Measurements from ENCODE around the gene SRRM4. TPM values are rescaled to one million over a fixed set of nuclear protein-coding genes. Genes with fewer than 3 reads are reported as not detected.

Gene SRRM4
- polyA plus RNA-seq, 3 donors, result not detected

DNA sequence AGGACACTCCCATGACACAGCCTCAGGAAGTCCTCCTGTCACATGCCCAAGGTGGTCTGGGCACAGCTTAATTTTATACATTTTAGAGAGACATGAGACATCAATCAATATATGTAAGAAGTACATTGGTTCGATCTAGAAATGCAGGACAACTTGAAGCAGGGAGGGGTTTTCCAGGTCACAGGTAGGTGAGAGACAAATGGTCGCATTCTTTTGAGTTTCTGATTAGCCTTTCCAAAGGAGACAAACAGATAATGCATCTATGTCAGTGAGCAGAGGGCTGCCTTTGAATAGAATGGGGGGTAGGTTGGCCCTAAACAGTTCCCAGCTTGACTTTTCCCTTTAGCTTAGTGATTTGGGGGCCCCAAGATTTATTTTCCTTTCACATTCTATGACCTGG lies 199.9 kb downstream of the SRRM4 start:
- Histone ChIP-seq H3K36me3 (replicated peaks in 1 of 2; ENCODE audit: control insufficient read depth in 1 of 2, insufficient read depth in 2 of 2, low read length in 2 of 2) (no peaks in the 10 kb centered on the region), H2AFZ (ENCODE audit: insufficient read depth, low read depth, low read length, poor library complexity, severe bottlenecking) (no peak overlapping the region), H3K79me2 (ENCODE audit: insufficient read depth, low read length) (no peaks in the 10 kb centered on the region), H3K4me3 (replicated peaks in 1 of 3; ENCODE audit: low read depth in 2 of 3, low read length in 3 of 3) (no peak overlapping the region), H3K27ac (ENCODE audit: low read depth in 1 of 2, low read length in 2 of 2) (no peak overlapping the region), H3K4me2 (replicated peaks; ENCODE audit: extremely low read depth, low read length, poor library complexity, severe bottlenecking) (no peak overlapping the region), H3K4me1 (ENCODE audit: control insufficient read depth in 1 of 2, insufficient read depth in 2 of 2, low read length in 2 of 2) (no peaks in the 10 kb centered on the region), H4K20me1 (ENCODE audit: insufficient read depth, low read length) (no peaks in the 10 kb centered on the region), H3K27me3 (ENCODE audit: control insufficient read depth in 2 of 2, insufficient read depth in 2 of 2, low read length in 2 of 2) (peaks cover 0 to 13% of the 10 kb centered on the region in 2 donors), H3K9me3 (replicated peaks in 1 of 2; ENCODE audit: control insufficient read depth in 1 of 2, insufficient read depth in 1 of 2, low read length in 2 of 2) (no peaks in the 10 kb centered on the region), H3K9ac (ENCODE audit: insufficient read depth, low read length, poor library complexity, severe bottlenecking) (no peak overlapping the region)
- Mint-ChIP-seq H3K4me1 (no peaks in the 10 kb centered on the region), H3K4me3 (no peak overlapping the region), H3K27ac (no peak overlapping the region), H3K27me3 (ENCODE audit: low read depth in 3 of 3) (peaks cover 14 to 23% (median 15%) of the 10 kb centered on the region in 3 donors), H3K9me3 (no peaks in the 10 kb centered on the region), H3K36me3 (no peaks in the 10 kb centered on the region)
- TF ChIP-seq, protein P1, sequence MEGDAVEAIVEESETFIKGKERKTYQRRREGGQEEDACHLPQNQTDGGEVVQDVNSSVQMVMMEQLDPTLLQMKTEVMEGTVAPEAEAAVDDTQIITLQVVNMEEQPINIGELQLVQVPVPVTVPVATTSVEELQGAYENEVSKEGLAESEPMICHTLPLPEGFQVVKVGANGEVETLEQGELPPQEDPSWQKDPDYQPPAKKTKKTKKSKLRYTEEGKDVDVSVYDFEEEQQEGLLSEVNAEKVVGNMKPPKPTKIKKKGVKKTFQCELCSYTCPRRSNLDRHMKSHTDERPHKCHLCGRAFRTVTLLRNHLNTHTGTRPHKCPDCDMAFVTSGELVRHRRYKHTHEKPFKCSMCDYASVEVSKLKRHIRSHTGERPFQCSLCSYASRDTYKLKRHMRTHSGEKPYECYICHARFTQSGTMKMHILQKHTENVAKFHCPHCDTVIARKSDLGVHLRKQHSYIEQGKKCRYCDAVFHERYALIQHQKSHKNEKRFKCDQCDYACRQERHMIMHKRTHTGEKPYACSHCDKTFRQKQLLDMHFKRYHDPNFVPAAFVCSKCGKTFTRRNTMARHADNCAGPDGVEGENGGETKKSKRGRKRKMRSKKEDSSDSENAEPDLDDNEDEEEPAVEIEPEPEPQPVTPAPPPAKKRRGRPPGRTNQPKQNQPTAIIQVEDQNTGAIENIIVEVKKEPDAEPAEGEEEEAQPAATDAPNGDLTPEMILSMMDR (IDR thresholded peaks at IDR 0.05), result no peak
- 100% methylated on average over 1 of the region's 2 CpGs for WGBS (ENCODE audit: insufficient coverage)
- intact Hi-C loops (cut with micrococcal nuclease), result no loop called here
- DNase-seq, result no peak

DNA sequence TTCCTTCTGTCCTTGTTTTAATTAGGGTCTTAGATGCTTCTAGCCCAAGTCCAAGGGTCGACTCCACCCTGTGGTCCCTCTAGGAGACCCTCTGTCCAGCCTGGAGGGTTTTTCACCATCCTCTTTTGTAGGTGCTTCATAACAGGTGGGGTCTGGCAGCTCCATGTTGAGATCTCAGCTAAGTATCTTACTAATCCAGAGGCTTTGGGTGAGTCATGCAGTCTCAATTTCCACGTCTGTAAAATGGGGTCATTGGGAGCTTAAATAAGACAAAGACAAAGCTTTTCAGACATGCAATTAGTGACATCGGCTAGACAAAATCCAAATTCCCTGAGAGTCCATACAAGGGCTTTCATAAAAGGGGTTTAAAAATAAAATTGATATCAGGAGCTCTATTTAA lies 200.6 kb downstream of the SRRM4 start:
- Histone ChIP-seq H3K79me2 (ENCODE audit: insufficient read depth, low read length) (no peaks in the 10 kb centered on the region), H3K27me3 (ENCODE audit: control insufficient read depth in 2 of 2, insufficient read depth in 2 of 2, low read length in 2 of 2) (peaks cover 0 to 13% of the 10 kb centered on the region in 2 donors), H2AFZ (ENCODE audit: insufficient read depth, low read depth, low read length, poor library complexity, severe bottlenecking) (no peak overlapping the region), H3K4me3 (replicated peaks in 1 of 3; ENCODE audit: low read depth in 2 of 3, low read length in 3 of 3) (no peak overlapping the region), H3K9me3 (replicated peaks in 1 of 2; ENCODE audit: control insufficient read depth in 1 of 2, insufficient read depth in 1 of 2, low read length in 2 of 2) (no peaks in the 10 kb centered on the region), H4K20me1 (ENCODE audit: insufficient read depth, low read length) (no peaks in the 10 kb centered on the region), H3K4me2 (replicated peaks; ENCODE audit: extremely low read depth, low read length, poor library complexity, severe bottlenecking) (no peak overlapping the region), H3K36me3 (replicated peaks in 1 of 2; ENCODE audit: control insufficient read depth in 1 of 2, insufficient read depth in 2 of 2, low read length in 2 of 2) (no peaks in the 10 kb centered on the region), H3K27ac (ENCODE audit: low read depth in 1 of 2, low read length in 2 of 2) (no peak overlapping the region), H3K9ac (ENCODE audit: insufficient read depth, low read length, poor library complexity, severe bottlenecking) (no peak overlapping the region), H3K4me1 (ENCODE audit: control insufficient read depth in 1 of 2, insufficient read depth in 2 of 2, low read length in 2 of 2) (no peaks in the 10 kb centered on the region)
- WGBS (ENCODE audit: insufficient coverage), result 71% methylated on average over 1 of the region's 3 CpGs
- H3K4me3 Mint-ChIP-seq, result no peak overlapping the region
- H3K9me3 Mint-ChIP-seq, result no peaks in the 10 kb centered on the region
- TF ChIP-seq, protein P1 (IDR thresholded peaks at IDR 0.05), result no peak
- H3K4me1 Mint-ChIP-seq, result no peaks in the 10 kb centered on the region
- DNase-seq, result no peak
- no peak overlapping the region for H3K27ac Mint-ChIP-seq
- no peaks in the 10 kb centered on the region for H3K36me3 Mint-ChIP-seq
- peaks cover 15 to 22% (median 15%) of the 10 kb centered on the region in 3 donors for H3K27me3 Mint-ChIP-seq (ENCODE audit: low read depth in 3 of 3)
- intact Hi-C loops (cut with micrococcal nuclease), result no loop called here
